ENCODE measurements around the gene PGBD5. TPM values are rescaled to one million over a fixed set of nuclear protein-coding genes. Genes with fewer than 3 reads are reported as not detected.
"Not testable (repeated sequence)": the region's sequence is repeated elsewhere in the genome, so short reads cannot be mapped to it uniquely, and the experiment has no call there.

PGBD5 gene, protein sequence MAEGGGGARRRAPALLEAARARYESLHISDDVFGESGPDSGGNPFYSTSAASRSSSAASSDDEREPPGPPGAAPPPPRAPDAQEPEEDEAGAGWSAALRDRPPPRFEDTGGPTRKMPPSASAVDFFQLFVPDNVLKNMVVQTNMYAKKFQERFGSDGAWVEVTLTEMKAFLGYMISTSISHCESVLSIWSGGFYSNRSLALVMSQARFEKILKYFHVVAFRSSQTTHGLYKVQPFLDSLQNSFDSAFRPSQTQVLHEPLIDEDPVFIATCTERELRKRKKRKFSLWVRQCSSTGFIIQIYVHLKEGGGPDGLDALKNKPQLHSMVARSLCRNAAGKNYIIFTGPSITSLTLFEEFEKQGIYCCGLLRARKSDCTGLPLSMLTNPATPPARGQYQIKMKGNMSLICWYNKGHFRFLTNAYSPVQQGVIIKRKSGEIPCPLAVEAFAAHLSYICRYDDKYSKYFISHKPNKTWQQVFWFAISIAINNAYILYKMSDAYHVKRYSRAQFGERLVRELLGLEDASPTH
- total RNA-seq, result 1 to 10 TPM; 2.6 to 4.3 TPM

DNA sequence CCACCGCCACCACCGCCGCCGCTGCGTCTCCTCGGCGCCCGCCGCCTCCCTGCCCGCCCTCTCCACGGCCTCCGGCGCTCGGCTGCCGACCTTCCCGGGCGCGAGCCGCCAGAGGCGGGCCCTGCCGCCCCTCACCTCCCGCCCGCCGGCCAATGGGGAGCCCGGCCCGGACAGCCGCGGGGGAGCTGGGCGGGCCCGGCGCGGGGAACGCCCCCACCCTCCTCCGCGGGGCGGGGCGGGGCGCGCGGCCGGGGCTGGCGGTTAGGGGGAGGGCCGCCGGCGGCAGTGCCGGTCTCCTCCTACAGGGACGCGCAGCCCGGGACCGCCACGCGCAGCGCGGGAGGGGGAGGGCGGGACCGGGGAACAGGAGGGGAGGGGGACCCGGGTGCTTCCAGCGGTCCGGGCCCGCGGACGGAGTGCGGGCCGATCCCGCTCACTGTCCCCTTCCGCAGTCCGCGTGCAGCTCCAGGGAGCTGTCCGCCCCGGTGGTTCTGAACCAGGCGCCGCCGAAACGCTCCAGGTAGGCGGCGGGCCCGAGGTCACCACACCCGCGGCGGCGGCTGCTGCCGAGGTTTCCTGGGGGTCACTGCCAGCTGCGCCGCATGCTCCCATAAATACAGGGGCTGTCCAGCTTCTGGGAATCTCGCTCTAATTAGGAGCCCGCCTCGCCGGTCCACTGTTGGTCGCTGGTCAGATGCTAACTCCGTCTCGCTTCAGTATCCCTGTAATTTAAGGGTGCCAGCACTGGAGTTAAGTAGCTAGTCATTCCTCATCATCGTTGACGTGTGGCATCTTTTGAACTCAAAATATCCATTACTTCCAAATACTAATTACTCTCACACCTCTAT is at the start of gene PGBD5:
Gene PGBD5 (minus strand): TSS at position 87 of the 848 bp plus-strand sequence. CDS start 404 bp downstream, outside the sequence.
- 3 to 20% methylated on average over 8 to 30 of the region's 93 CpGs for WGBS, 2 donors
- TF ChIP-seq POLR2A (IDR thresholded peaks at IDR 0.05), result peak in 2 of 3 donors; percentile 8 to 29
- TF ChIP-seq, protein P1, sequence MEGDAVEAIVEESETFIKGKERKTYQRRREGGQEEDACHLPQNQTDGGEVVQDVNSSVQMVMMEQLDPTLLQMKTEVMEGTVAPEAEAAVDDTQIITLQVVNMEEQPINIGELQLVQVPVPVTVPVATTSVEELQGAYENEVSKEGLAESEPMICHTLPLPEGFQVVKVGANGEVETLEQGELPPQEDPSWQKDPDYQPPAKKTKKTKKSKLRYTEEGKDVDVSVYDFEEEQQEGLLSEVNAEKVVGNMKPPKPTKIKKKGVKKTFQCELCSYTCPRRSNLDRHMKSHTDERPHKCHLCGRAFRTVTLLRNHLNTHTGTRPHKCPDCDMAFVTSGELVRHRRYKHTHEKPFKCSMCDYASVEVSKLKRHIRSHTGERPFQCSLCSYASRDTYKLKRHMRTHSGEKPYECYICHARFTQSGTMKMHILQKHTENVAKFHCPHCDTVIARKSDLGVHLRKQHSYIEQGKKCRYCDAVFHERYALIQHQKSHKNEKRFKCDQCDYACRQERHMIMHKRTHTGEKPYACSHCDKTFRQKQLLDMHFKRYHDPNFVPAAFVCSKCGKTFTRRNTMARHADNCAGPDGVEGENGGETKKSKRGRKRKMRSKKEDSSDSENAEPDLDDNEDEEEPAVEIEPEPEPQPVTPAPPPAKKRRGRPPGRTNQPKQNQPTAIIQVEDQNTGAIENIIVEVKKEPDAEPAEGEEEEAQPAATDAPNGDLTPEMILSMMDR (IDR thresholded peaks at IDR 0.05), result peak in 2 of 7 experiments; percentile 12 to 13
- intact Hi-C loops (cut with DNase I), result no loop called here
- Histone ChIP-seq H3K9me3 (no peaks in the 10 kb centered on the region), H3K27me3 (no peaks in the 10 kb centered on the region), H3K36me3 (replicated peaks in 1 of 2; ENCODE audit: insufficient read depth in 1 of 2, low read depth in 2 of 2) (no peaks in the 10 kb centered on the region), H3K27ac (peak within 1 kb of the TSS; percentile 23 to 50 (median 46)), H3K4me1 (peaks cover 27% of the 10 kb centered on the region), H3K4me3 (peak within 1 kb of the TSS in 1 of 2 donors; percentile 43)
- ATAC-seq (peak; percentile 94), DNase-seq (peak; percentile 84 to 89 (median 86))

DNA sequence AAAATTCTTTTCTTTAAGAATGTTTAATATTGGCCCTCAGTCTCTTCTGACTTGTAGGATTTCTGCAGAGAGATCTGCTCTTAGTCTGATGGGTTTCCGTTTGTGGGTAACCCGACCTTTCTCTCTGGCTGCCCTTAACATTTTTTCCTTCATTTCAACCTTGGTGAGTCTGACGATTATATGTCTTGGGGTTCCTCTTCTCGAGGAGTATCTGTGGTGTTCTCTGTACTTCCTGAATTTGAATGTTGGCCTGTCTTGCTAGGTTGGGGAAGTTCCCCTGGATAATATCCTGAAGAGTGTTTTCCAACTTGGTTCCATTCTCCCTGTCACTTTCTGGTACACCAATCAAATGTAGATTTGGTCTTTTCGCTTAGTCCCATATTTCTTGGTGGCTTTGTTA is 48.8 kb upstream of the PGBD5 start:
- H3K27ac ChIP-seq; H3K4me1 ChIP-seq; ATAC-seq; H3K27me3 ChIP-seq; intact Hi-C loops (cut with DNase I); H3K9me3 ChIP-seq; H3K4me3 ChIP-seq; DNase-seq; H3K36me3 ChIP-seq (replicated peaks in 1 of 2; ENCODE audit: insufficient read depth in 1 of 2, low read depth in 2 of 2): not testable (repeated sequence)
- WGBS, 2 donors, result 86 to 87% methylated on average over 5 of the region's 5 CpGs

DNA sequence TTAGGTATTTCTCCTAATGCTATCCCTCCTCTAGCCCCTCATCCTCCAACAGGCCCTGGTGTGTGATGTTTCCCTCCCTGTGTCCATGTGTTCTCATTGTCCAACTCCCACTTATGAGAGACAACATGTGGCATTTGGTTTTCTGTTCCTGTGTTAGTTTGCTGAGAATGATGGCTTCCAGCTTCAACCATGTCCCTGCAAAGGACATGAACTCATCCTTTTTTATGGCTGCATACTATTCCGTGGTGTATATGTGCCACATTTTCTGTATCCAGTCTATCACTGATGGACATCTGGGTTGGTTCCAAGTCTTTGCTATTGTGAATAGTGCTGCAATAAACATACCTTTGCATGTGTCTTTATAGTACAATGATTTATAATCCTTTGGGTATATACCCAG is 44.6 kb upstream of the PGBD5 start:
- H3K27me3 ChIP-seq; H3K4me1 ChIP-seq; H3K4me3 ChIP-seq; ATAC-seq; intact Hi-C loops (cut with DNase I); H3K27ac ChIP-seq; DNase-seq; H3K36me3 ChIP-seq (replicated peaks in 1 of 2; ENCODE audit: insufficient read depth in 1 of 2, low read depth in 2 of 2); H3K9me3 ChIP-seq: not testable (repeated sequence)
- 81 to 88% methylated on average over 1 of the region's 1 CpG for WGBS, 2 donors

DNA sequence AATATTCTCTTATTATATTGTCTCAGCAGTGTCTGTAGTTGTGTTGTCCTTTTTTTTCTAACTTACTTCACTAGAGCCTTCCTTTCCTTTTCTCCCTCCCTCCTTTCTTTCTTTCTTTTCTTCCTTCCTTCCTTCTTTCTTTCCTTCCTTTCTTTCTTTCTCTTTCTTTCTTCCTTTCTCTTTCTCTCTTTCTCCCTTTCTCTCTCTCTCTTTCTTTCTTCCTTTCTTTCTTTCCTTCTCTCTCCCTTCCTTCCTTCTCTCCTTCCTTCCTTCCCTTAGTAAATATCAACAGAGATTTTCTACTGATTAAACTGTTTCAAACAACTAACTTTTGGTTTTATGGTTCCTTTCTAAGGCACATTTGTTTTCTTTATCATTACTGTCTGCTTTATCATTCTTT is 43.1 kb upstream of the PGBD5 start:
- ATAC-seq, result no peak
- no peak for TF ChIP-seq POLR2A (IDR thresholded peaks at IDR 0.05)
- TF ChIP-seq, protein P1 (IDR thresholded peaks at IDR 0.05), result no peak

DNA sequence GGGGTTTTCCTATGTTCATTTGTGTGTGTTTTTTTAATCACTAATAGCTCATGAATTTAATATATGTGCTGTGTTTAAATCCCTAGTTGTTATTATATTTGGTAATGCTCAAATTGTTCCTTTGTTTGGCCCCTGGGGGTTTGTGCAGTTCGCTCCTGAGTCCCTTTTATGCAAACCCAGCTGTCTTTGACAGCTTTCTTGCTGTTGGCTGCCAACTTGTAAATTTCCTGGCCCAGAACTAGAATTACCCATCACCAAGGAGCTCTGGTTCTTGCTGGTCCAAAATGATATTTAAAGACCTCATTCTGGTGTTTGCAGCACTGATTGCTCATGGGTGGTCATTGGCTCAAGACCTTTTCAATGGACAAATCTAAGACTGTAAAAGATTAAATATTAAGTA is 39.6 kb upstream of the PGBD5 start:
- intact Hi-C loops (cut with DNase I), result no loop called here
- 31 to 37% methylated on average over 1 of the region's 1 CpG for WGBS, 2 donors
- ATAC-seq, result no peak
- Histone ChIP-seq H3K27me3 (no peaks in the 10 kb centered on the region), H3K9me3 (no peaks in the 10 kb centered on the region), H3K27ac (no peak overlapping the region), H3K4me1 (peaks cover 5% of the 10 kb centered on the region), H3K4me3 (no peak overlapping the region), H3K36me3 (replicated peaks in 1 of 2; ENCODE audit: insufficient read depth in 1 of 2, low read depth in 2 of 2) (no peaks in the 10 kb centered on the region)
- DNase-seq, result no peak
- TF ChIP-seq POLR2A (IDR thresholded peaks at IDR 0.05), result no peak
- TF ChIP-seq, protein P1 (IDR thresholded peaks at IDR 0.05), result no peak

More for the DNA sequence above, 43.1 kb upstream of the PGBD5 start:
- Histone ChIP-seq H3K4me3 (no peak overlapping the region), H3K9me3 (no peaks in the 10 kb centered on the region), H3K27me3 (no peaks in the 10 kb centered on the region), H3K4me1 (peaks cover 5% of the 10 kb centered on the region), H3K36me3 (replicated peaks in 1 of 2; ENCODE audit: insufficient read depth in 1 of 2, low read depth in 2 of 2) (no peaks in the 10 kb centered on the region), H3K27ac (no peak overlapping the region)
- no peak for DNase-seq
- intact Hi-C loops (cut with DNase I), result no loop called here
